SK-N-SH (cell line): Measurements from ENCODE around the gene KLHDC8B. TPM values are rescaled to one million over a fixed set of nuclear protein-coding genes. Genes with fewer than 3 reads are reported as not detected.

ENCODE experiments used
- CTCF ChIA-PET: fragments of 300-600, 350-600 bp; formaldehyde crosslinking; extraction: SDS; loops from one replicate; lab custom pipeline; 2021; lab: Yijun Ruan, JAX
- POLR2A ChIA-PET: fragments of 350-600 bp; sonication (Branson Sonifier 250); formaldehyde crosslinking; extraction: SDS; loops from one replicate; lab custom pipeline; 2020; ENCODE audit warnings: antibody characterized with exemption, inconsistent platforms; lab: Yijun Ruan, JAX
- DNase-seq: peaks from one replicate; pipeline ENCODE4 v3.0.0; 2012
- H2AFZ ChIP-seq: fragments of 200-600 bp; sonication (generic); 2 replicates; pipeline ENCODE4 v1.8.1; 2016; ENCODE audit warnings: antibody characterized with exemption, mild to moderate bottlenecking, low read depth
- H3F3A ChIP-seq: fragments of 200-600 bp; sonication (generic); replicated peaks from 2 replicates; pipeline ENCODE3; 2016; ENCODE audit warnings: antibody characterized with exemption, mild to moderate bottlenecking; ENCODE audit not compliant: insufficient read depth
- H3K27ac ChIP-seq, 2 experiments: fragments of 200-500 bp in 1 of 2; fragments of 200-600 bp in 1 of 2; sonication (Bioruptor generic) in 1 of 2; sonication (generic), shearing (Covaris generic) in 1 of 2; 2 replicates each; pipeline versions ENCODE4 v1.5.1 to v1.6.1; 2014 to 2016; ENCODE audit warnings: low read depth in 2 of 2, inconsistent platforms in 1 of 2, low read length in 1 of 2, mild to moderate bottlenecking in 1 of 2, mixed read lengths in 1 of 2
- H3K27me3 ChIP-seq: fragments of 200-600 bp; sonication (generic), shearing (Covaris generic); 2 replicates; pipeline ENCODE4 v1.6.1; 2016; ENCODE audit warnings: mixed run types; ENCODE audit not compliant: insufficient read depth
- H3K36me3 ChIP-seq, 2 experiments: fragments of 200-500 bp in 1 of 2; fragments of 200-600 bp in 1 of 2; sonication (Bioruptor generic) in 1 of 2; sonication (generic) in 1 of 2; replicated peaks in 1 of 2; 2 replicates each; pipeline versions ENCODE3 to v1.5.1; 2014 to 2016; ENCODE audit warnings: low read length in 1 of 2, mild to moderate bottlenecking in 1 of 2; ENCODE audit not compliant: insufficient read depth in 2 of 2, control insufficient read depth in 1 of 2
- H3K4me1 ChIP-seq, 2 experiments: fragments of 200-500 bp in 1 of 2; fragments of 200-600 bp in 1 of 2; sonication (Bioruptor generic) in 1 of 2; sonication (generic), shearing (Covaris generic) in 1 of 2; 2 replicates each; pipeline versions ENCODE4 v1.5.1 to v1.6.1; 2014 to 2016; ENCODE audit warnings: low read depth in 1 of 2, low read length in 1 of 2, mixed run types in 1 of 2; ENCODE audit not compliant: insufficient read depth in 2 of 2, control insufficient read depth in 1 of 2
- H3K4me2 ChIP-seq: fragments of 200-600 bp; sonication (generic), shearing (Covaris generic); 2 replicates; pipeline ENCODE4 v1.6.1; 2017; ENCODE audit warnings: mixed run types
- H3K4me3 ChIP-seq, 2 experiments: fragments of 200-500 bp in 1 of 2; fragments of 200-600 bp in 1 of 2; sonication (Bioruptor generic) in 1 of 2; sonication (generic), shearing (Covaris generic) in 1 of 2; 2 replicates each; pipeline versions ENCODE4 v1.5.1 to v1.8.1; 2014 to 2016; ENCODE audit warnings: low read depth in 2 of 2, inconsistent platforms in 1 of 2, low read length in 1 of 2, mild to moderate bottlenecking in 1 of 2, mixed read lengths in 1 of 2, moderate library complexity in 1 of 2
- H3K79me2 ChIP-seq: fragments of 200-600 bp; sonication (generic); 2 replicates; pipeline ENCODE4 v1.8.1; 2017; ENCODE audit warnings: mild to moderate bottlenecking; ENCODE audit not compliant: insufficient read depth
- H3K9ac ChIP-seq: fragments of 200-600 bp; sonication (generic); 2 replicates; pipeline ENCODE4 v1.6.1; 2017; ENCODE audit warnings: mixed run types
- H3K9me2 ChIP-seq: fragments of 200-600 bp; sonication (generic); 2 replicates; pipeline ENCODE4 v1.6.1; 2017; ENCODE audit warnings: mixed run types
- H3K9me3 ChIP-seq: fragments of 200-600 bp; sonication (generic); 2 replicates; pipeline ENCODE4 v1.6.1; 2017; ENCODE audit warnings: mixed run types, mild to moderate bottlenecking, moderate library complexity
- H4K20me1 ChIP-seq: fragments of 200-600 bp; sonication (generic); 2 replicates; pipeline ENCODE4 v1.6.1; 2017; ENCODE audit warnings: mild to moderate bottlenecking, mixed run types; ENCODE audit not compliant: insufficient read depth
- EP300 ChIP-seq, 2 experiments: IDR thresholded peaks; 2 replicates each; pipeline versions ENCODE4 v1.4.0 to v1.6.1; 2012; ENCODE audit warnings: borderline replicate concordance in 1 of 2, low read depth in 1 of 2, low read length in 1 of 2
- IRF3 ChIP-seq: fragments of 150-350 bp; IDR thresholded peaks from 2 replicates; pipeline ENCODE4 v1.6.1; 2016; ENCODE audit warnings: mild to moderate bottlenecking, low read depth, low read length
- JUND ChIP-seq: IDR thresholded peaks from 2 replicates; pipeline ENCODE4 v1.4.0; 2012
- MEF2A ChIP-seq: IDR thresholded peaks from 2 replicates; pipeline ENCODE4 v1.4.0; 2012; ENCODE audit warnings: low read depth, borderline replicate concordance
- MXI1 ChIP-seq: IDR thresholded peaks from 2 replicates; pipeline ENCODE4 v1.6.1; 2012; ENCODE audit warnings: mild to moderate bottlenecking, low read depth, low read length, improper control_type of control experiment
- NFIC ChIP-seq: IDR thresholded peaks from 2 replicates; pipeline ENCODE4 v1.4.0; 2012; ENCODE audit warnings: borderline replicate concordance
- RCOR1 ChIP-seq: fragments of 150-350 bp; IDR thresholded peaks from 2 replicates; pipeline ENCODE4 v1.6.1; 2017; ENCODE audit warnings: antibody characterized with exemption, low read length
- TEAD4 ChIP-seq: IDR thresholded peaks from 2 replicates; pipeline ENCODE4 v1.4.0; 2012; ENCODE audit warnings: mild to moderate bottlenecking, borderline replicate concordance; ENCODE audit not compliant: insufficient read depth
- USF2 ChIP-seq: fragments of 150-350 bp; IDR thresholded peaks from 2 replicates; pipeline ENCODE4 v1.6.1; 2017; ENCODE audit warnings: antibody characterized with exemption, low read length, low read depth, borderline replicate concordance
- YY1 ChIP-seq: IDR thresholded peaks from 2 replicates; pipeline ENCODE4 v1.4.0; 2012; ENCODE audit warnings: low read depth, mild to moderate bottlenecking
- WGBS: methylation state at CpG from one replicate; pipeline ENCODE4 v1.1.6; 2017; ENCODE audit warnings: low lambda C conversion rate; 5-methylcytosine and 5-hydroxymethylcytosine counted together
- polyA plus RNA-seq, 3 experiments: library from polyadenylated mRNA; depleted of rRNA; stranded (reverse); fragments of >200 nt; gene quantifications; 2 replicates each; pipeline ENCODE4 v1.2.3, GENCODE V29; 2012
- TF ChIP-seq, protein P1 (sequence below): fragments of 200-600 bp; sonication (generic); IDR thresholded peaks from 2 replicates; pipeline ENCODE4 v1.6.1; 2017; ENCODE audit warnings: antibody characterized with exemption, mild to moderate bottlenecking, moderate library complexity
- TF ChIP-seq, protein P2 (sequence below): IDR thresholded peaks from 2 replicates; pipeline ENCODE4 v1.4.0; 2012; ENCODE audit warnings: low read depth, borderline replicate concordance

Gene KLHDC8B
- polyA plus RNA-seq, 1 of the 3 experiments (the other 2 are of a cell fraction), result 35.3 TPM

DNA sequence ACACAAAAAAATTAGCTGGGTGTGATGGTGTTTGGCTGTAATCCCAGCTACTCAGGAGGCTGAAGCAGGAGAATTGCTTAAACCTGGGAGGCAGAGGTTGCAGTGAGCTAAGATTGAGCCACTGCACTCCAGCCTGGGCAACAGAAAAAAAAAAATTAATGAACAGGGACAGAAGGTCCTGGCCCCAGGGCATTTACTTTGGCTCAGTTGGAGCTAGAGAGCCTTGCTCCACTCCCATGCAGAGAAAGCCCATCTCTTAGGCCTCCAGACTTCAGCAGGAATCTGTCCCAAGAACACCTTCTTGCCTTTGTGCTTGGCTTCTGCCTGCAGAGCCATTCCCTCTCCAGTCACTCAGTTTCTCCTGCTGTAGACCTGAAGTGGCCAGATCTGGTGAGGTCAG lies 8.7 kb downstream of the KLHDC8B start:
- Histone ChIP-seq H3K4me1 (peaks cover 0 to 26% of the 10 kb centered on the region in 2 experiments; a peak in 1 of 4 replicates), H3K36me3 (peaks cover 0 to 13% of the 10 kb centered on the region in 2 experiments), H3K27ac (no peak overlapping the region), H2AFZ (no peak overlapping the region), H4K20me1 (no peaks in the 10 kb centered on the region), H3K27me3 (no peaks in the 10 kb centered on the region), H3K79me2 (no peaks in the 10 kb centered on the region), H3K4me3 (no peak overlapping the region), H3K4me2 (no peak overlapping the region), H3K9ac (no peak overlapping the region), H3K9me2 (no peaks in the 10 kb centered on the region), H3F3A (no peaks in the 10 kb centered on the region), H3K9me3 (no peaks in the 10 kb centered on the region)
- TF ChIP-seq NFIC (no peak), TEAD4 (no peak), EP300 (IDR thresholded peaks at IDR 0.05; ENCODE audit: borderline replicate concordance in 1 of 2, low read depth in 1 of 2, low read length in 1 of 2) (no peak)
- ChIA-PET POLR2A (interaction anchor here (1.4 kb wide), 1 partner anchor 12 kb away, joined by 5 read pairs; no protein-coding TSS in a partner anchor), CTCF (no interaction called here)
- DNase-seq, result no peak

GRCh38 chr3:49181351-49181750 lies 10.0 kb downstream of the KLHDC8B start:
- no peaks in the 10 kb centered on the region for H3K9me2 ChIP-seq
- no peaks in the 10 kb centered on the region for H3K9me3 ChIP-seq
- ChIA-PET CTCF (interaction anchor here (0.8 kb wide), 1 partner anchor 11 kb away, joined by 3 read pairs; no protein-coding TSS in a partner anchor), POLR2A (no interaction called here)
- H3K27ac ChIP-seq, result no peak overlapping the region
- H3K36me3 ChIP-seq, result peaks cover 0 to 3% of the 10 kb centered on the region in 2 experiments
- no peaks in the 10 kb centered on the region for H3K27me3 ChIP-seq
- H2AFZ ChIP-seq, result no peak overlapping the region
- H3F3A ChIP-seq, result no peaks in the 10 kb centered on the region
- WGBS, result 79% methylated on average over 6 of the region's 6 CpGs
- H3K9ac ChIP-seq, result no peak overlapping the region
- H3K4me1 ChIP-seq, result peaks cover 0 to 16% of the 10 kb centered on the region in 2 experiments; a peak in 1 of 4 replicates
- no peak overlapping the region for H3K4me2 ChIP-seq
- DNase-seq, result no peak
- no peaks in the 10 kb centered on the region for H4K20me1 ChIP-seq
- TF ChIP-seq RCOR1, result no peak
- no peak for TF ChIP-seq YY1
- no peak for TF ChIP-seq JUND
- TF ChIP-seq MEF2A, result no peak
- TF ChIP-seq, protein P1, sequence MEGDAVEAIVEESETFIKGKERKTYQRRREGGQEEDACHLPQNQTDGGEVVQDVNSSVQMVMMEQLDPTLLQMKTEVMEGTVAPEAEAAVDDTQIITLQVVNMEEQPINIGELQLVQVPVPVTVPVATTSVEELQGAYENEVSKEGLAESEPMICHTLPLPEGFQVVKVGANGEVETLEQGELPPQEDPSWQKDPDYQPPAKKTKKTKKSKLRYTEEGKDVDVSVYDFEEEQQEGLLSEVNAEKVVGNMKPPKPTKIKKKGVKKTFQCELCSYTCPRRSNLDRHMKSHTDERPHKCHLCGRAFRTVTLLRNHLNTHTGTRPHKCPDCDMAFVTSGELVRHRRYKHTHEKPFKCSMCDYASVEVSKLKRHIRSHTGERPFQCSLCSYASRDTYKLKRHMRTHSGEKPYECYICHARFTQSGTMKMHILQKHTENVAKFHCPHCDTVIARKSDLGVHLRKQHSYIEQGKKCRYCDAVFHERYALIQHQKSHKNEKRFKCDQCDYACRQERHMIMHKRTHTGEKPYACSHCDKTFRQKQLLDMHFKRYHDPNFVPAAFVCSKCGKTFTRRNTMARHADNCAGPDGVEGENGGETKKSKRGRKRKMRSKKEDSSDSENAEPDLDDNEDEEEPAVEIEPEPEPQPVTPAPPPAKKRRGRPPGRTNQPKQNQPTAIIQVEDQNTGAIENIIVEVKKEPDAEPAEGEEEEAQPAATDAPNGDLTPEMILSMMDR, result no peak
- TF ChIP-seq IRF3, result no peak
- TF ChIP-seq MXI1, result no peak
- TF ChIP-seq, protein P2, sequence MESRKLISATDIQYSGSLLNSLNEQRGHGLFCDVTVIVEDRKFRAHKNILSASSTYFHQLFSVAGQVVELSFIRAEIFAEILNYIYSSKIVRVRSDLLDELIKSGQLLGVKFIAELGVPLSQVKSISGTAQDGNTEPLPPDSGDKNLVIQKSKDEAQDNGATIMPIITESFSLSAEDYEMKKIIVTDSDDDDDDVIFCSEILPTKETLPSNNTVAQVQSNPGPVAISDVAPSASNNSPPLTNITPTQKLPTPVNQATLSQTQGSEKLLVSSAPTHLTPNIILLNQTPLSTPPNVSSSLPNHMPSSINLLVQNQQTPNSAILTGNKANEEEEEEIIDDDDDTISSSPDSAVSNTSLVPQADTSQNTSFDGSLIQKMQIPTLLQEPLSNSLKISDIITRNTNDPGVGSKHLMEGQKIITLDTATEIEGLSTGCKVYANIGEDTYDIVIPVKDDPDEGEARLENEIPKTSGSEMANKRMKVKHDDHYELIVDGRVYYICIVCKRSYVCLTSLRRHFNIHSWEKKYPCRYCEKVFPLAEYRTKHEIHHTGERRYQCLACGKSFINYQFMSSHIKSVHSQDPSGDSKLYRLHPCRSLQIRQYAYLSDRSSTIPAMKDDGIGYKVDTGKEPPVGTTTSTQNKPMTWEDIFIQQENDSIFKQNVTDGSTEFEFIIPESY, result no peak
- no peak for TF ChIP-seq USF2
- H3K4me3 ChIP-seq, result no peak overlapping the region
- no peaks in the 10 kb centered on the region for H3K79me2 ChIP-seq
